SH-SY5Y (cell line): Measurements from ENCODE around the gene TRNT1.

Experiments used
- GATA2 ChIP-seq: IDR thresholded peaks from 2 replicates; pipeline ENCODE4 v1.6.1; 2011; ENCODE audit warnings: mild to moderate bottlenecking, low read depth, low read length
- GATA3 ChIP-seq: IDR thresholded peaks from 2 replicates; pipeline ENCODE4 v1.6.1; 2011; ENCODE audit warnings: low read depth, mild to moderate bottlenecking, low read length, moderate library complexity

DNA sequence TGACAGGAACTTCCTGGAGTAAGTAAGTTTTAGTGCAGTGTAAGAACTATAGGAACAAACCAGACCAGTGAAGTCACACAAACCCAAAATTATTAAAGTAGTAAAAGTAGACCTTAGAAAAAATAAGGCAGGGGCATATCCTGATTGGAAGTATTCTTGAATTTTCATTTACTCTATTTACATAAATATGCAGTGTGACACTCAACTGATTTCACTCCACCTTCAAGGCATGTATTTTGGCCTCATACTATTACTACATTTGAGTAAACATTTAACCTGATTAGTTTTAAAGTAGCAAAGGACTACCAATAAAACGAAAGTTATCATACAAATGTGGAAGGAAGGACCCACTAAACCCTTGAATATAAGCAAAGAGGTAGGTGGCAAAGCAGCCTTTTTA lies 22.8 kb downstream of the TRNT1 start:
- no peak for TF ChIP-seq GATA3
- no peak for TF ChIP-seq GATA2
